ENCODE measurements around the gene CCDC144A. TPM values are rescaled to one million over a fixed set of nuclear protein-coding genes. Genes with fewer than 3 reads are reported as not detected.
"Not testable (repeated sequence)": the region's sequence is repeated elsewhere in the genome, so short reads cannot be mapped to it uniquely, and the experiment has no call there.

The CCDC144A gene
- total RNA-seq, 4 donors from 2014 or later, result 0.29 to 27.3 (median 12.3) TPM

DNA sequence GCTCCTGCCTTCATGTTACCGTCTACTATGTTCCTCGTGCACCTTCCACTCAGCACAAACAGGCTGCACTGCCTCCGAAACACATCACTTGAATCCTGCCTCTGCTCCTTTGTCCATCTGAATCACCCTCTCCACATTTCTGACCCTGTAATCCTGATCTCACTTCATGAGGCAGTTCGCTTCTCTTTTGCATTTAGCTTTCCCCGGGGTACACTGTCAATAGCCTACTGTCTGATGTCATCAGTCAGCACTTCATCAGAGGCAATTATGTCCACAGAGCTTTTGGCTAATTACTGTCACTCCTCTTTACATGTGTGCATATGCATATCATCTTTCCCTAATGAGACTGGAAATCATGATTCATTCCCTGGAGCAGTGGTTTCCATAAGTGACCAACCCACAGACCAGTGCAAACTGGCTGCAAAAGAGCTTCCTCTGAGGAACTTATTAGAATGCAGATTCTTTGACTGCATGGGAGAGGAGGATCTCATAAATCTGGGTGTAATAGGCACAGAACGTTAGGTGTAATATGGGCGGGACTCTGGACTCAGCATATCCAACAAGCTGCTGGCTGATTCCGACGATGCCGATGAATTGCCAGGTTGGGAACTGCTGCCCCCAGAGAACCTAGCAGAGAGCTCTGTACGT, 99.0 kb downstream of the CCDC144A start:
- H3K4me1 ChIP-seq; H3K27ac ChIP-seq; intact Hi-C loops (cut with DNase I; ENCODE audit: low total_unique reads); DNase-seq; H3K4me3 ChIP-seq; H3K9me3 ChIP-seq; H3K36me3 ChIP-seq; H3K27me3 ChIP-seq: not testable (repeated sequence)

DNA sequence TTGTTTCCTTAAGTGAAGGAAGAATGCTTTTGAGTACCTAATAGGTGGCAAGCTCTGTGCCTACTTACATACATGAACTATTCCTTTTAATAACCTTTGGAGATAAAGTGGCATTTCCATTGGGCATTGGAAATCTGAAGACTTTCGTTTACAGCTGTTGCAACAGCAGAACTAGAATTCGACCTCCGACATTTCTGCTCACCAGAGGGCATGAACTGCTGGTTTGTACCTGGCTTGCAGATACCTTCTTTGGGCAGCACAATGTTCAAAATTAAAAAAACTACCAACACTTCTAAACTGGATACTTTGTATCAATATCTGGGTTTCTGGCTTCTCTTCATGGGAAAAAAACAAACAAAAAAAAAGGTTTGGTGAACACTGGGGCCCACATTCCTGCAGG, 99.6 kb downstream of the CCDC144A start:
- H3K4me1 ChIP-seq; DNase-seq; H3K9me3 ChIP-seq; intact Hi-C loops (cut with DNase I; ENCODE audit: low total_unique reads); H3K27ac ChIP-seq; H3K27me3 ChIP-seq; H3K36me3 ChIP-seq; H3K4me3 ChIP-seq: not testable (repeated sequence)

DNA sequence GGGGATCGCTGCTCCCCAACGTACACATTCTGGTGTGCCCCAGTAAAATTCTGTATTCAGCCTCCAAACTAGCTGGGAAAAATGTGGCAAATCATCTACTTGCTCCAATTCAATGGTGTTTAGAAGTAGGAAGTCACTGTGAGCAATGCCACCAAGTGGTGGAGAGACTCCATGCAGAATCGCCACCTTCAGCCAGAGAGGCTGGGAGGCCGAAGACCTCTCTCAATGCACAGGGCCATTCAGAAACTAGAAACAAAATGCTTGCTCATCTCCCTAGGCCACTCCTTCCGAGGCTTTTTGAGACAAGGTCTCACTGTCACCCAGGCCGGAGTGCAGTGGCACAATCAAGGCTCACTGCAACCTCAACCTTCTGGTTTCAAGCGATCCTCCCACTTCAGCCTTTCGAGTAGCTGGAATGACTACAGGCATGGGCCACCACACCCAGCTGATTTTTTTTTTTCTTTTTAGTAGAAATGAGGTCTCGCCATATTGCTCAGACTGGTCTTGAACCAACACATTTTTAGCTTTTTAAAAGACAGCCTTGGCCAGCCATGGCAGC, 100.4 kb downstream of the CCDC144A start:
- H3K27ac ChIP-seq; H3K4me1 ChIP-seq; H3K36me3 ChIP-seq; H3K9me3 ChIP-seq; intact Hi-C loops (cut with DNase I; ENCODE audit: low total_unique reads); H3K4me3 ChIP-seq; H3K27me3 ChIP-seq; DNase-seq: not testable (repeated sequence)

DNA sequence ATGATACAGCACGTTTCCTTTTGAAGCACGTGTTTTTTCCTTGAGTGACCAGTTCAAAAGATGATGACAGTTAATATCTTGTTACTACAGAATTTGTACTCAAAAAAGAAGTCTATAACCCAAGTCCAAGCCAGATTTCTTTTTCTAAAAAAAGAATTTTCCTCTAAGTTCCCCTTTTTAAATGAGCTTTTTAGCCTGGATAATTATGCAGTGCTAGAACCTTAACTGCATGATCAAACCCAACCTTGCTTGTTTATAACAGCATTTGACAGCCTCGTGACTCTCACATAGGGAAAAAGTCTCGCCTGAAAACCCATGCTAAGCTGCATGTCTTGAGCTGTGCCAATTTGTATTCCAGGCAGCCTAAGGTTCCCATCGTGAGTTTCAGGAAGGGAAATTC, 104.2 kb downstream of the CCDC144A start:
- H3K36me3 ChIP-seq; H3K4me3 ChIP-seq; H3K27ac ChIP-seq; intact Hi-C loops (cut with DNase I; ENCODE audit: low total_unique reads); H3K4me1 ChIP-seq; DNase-seq; H3K27me3 ChIP-seq; H3K9me3 ChIP-seq: not testable (repeated sequence)

DNA sequence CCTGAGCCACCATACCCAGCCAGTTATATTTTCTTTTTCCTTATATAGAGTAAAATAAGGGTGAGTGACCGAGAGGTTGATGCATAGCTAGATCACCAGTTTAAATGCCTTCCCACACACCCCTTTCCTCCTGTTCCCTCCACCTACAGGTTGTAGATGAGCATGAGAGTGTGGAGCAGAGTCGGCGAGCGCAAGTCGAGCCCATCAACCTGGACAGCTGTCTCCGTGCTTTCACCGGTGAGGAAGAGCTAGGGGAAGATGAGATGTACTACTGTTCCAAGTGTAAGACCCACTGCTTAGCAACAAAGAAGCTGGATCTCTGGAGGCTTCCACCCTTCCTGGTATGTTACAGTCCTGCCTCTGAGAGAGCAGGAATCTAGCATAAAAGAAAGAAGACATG, 105.9 kb downstream of the CCDC144A start:
- H3K27me3 ChIP-seq; H3K9me3 ChIP-seq; H3K4me3 ChIP-seq; H3K4me1 ChIP-seq; intact Hi-C loops (cut with DNase I; ENCODE audit: low total_unique reads); DNase-seq; H3K27ac ChIP-seq; H3K36me3 ChIP-seq: not testable (repeated sequence)

DNA sequence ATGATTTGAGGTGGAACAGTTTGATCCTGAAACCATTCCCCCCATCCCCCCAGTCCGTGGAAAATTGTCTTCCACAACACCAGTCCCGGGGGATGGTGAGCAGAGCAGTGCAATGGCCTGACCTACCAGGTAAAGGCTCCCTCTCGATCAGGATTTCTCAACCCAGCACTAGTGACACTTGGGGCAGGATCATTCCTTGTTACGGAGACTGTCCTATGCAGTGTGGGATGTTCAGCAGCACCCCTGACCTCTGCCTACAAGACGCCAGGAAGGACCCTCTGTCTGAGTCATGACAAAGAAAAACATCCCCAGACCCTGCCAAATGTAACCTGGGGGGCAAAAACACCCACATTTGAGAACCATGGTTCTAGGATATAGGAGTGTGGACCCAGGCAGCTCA, 114.8 kb downstream of the CCDC144A start:
- H3K9me3 ChIP-seq; H3K4me3 ChIP-seq; H3K27ac ChIP-seq; H3K36me3 ChIP-seq; H3K4me1 ChIP-seq; H3K27me3 ChIP-seq; DNase-seq; intact Hi-C loops (cut with DNase I; ENCODE audit: low total_unique reads): not testable (repeated sequence)

DNA sequence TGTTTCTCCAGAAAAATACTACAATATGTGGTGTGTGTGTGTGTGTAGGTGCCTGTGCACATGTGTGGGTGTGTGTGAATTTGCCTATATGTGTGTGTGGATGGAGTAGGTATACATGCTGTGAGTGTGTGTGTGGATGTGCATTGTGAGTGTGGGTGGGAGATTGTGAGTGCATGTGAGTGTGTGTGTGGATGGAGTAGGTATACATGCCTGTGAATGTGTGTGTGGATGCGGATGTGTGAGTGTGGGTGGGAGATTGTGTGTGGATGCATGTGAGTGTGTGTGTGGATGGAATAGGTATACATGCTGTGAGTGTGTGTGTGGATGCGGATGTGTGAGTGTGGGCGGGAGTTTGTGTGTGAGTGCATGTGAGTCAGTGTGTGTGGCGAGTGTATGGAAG, 116.6 kb downstream of the CCDC144A start:
- H3K4me1 ChIP-seq; H3K4me3 ChIP-seq; intact Hi-C loops (cut with DNase I; ENCODE audit: low total_unique reads); H3K9me3 ChIP-seq; H3K36me3 ChIP-seq; H3K27me3 ChIP-seq; H3K27ac ChIP-seq; DNase-seq: not testable (repeated sequence)

DNA sequence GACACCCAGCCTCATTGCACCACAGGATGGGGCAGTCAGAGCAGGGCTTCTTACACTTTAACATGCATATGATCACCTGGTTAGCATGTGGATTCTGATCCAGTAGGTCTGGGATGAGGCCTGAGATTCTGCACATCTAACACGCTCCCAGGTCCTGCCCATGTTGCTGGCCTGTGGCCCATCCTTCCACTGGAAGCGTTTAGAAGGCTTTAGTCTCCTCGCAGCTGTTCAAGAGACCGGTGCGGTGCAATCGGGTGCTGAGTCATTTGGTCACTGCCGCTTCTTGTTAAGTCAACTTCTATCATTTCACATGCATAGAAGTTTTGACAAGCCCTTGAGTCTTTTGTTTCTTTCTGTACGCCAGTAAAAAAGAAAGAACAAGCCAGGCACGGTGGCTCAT, 117.6 kb downstream of the CCDC144A start:
- H3K27ac ChIP-seq; H3K9me3 ChIP-seq; intact Hi-C loops (cut with DNase I; ENCODE audit: low total_unique reads); H3K27me3 ChIP-seq; H3K4me3 ChIP-seq; H3K36me3 ChIP-seq; DNase-seq; H3K4me1 ChIP-seq: not testable (repeated sequence)

DNA sequence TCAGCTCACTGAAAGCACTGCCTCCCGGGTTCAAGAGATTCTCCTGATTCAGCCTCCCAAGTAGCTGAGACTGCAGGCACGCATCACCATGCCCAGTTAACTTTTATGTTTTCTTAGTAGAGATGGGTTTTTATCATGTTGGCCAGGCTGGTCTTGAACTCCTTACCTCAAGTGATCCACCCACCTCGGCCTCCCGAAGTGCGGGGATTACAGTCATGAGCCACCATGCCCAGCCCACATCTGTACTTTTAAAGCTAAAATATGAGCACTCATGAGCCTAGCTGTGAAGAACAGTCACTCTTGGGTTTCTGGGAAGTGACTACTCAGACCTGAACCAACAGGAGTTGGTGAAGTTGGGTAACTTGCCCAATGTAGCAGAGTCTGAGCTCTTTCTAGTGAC, 120.2 kb downstream of the CCDC144A start:
- H3K4me1 ChIP-seq; DNase-seq; H3K4me3 ChIP-seq; intact Hi-C loops (cut with DNase I; ENCODE audit: low total_unique reads); H3K9me3 ChIP-seq; H3K27ac ChIP-seq; H3K27me3 ChIP-seq; H3K36me3 ChIP-seq: not testable (repeated sequence)

DNA sequence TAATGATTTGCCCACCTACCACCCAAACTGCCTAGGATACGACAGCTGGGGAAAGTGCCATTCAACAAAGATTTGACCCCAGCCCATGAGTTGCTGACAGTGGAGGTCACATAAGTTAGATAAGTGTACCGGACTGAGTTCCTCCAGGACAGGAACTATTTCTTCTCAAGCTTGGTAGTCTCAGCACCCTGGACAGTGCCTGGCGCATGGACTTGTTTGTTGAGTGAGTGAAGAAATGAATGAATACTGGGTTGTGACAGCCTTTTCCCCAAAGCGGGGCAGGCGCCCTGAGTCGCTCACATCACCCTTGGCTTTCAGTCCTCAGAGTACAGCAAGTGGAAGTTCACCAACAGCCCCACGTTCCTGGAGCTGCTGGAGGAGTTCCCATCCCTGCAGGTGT, 122.1 kb downstream of the CCDC144A start:
- intact Hi-C loops (cut with DNase I; ENCODE audit: low total_unique reads), result not testable (repeated sequence)

More for the DNA sequence above, 122.1 kb downstream of the CCDC144A start:
- not testable (repeated sequence) for H3K27me3 ChIP-seq, H3K27ac ChIP-seq, H3K9me3 ChIP-seq, H3K4me3 ChIP-seq, H3K4me1 ChIP-seq, DNase-seq, H3K36me3 ChIP-seq

Measured in uterus (tissue), 4 donors.